SHP77 treated with DMSO at 0.1 percent for 48 hours (cell line): ENCODE measurements around the gene AMH.
"Not testable (repeated sequence)": the region's sequence is repeated elsewhere in the genome, so short reads cannot be mapped to it uniquely, and the experiment has no call there.

ENCODE experiments used
- DNase-seq: peaks from one replicate; lab custom pipeline; 2025; lab: John Stamatoyannopoulos, UW

AMH gene

DNA sequence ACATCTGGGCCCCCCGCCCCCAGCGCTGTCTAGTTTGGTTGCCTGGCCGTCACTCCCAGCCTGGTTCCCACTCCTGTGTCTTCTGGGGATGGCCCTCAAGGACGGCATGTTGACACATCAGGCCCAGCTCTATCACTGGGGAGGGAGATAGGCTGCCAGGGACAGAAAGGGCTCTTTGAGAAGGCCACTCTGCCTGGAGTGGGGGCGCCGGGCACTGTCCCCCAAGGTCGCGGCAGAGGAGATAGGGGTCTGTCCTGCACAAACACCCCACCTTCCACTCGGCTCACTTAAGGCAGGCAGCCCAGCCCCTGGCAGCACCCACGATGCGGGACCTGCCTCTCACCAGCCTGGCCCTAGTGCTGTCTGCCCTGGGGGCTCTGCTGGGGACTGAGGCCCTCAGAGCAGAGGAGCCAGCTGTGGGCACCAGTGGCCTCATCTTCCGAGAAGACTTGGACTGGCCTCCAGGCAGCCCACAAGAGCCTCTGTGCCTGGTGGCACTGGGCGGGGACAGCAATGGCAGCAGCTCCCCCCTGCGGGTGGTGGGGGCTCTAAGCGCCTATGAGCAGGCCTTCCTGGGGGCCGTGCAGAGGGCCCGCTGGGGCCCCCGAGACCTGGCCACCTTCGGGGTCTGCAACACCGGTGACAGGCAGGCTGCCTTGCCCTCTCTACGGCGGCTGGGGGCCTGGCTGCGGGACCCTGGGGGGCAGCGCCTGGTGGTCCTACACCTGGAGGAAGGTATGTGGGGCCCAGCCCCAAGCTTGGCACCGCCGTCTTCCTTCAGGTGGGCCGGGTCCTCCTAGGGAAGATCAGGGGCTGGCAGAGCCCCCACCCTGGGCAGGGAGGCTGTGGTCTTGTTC is at the start of gene AMH:
Gene AMH, plus strand, starts transcription at position 314 of the 857 bp plus-strand sequence. Its CDS starts 10 bp downstream, at position 324.
- no peak for DNase-seq

DNA sequence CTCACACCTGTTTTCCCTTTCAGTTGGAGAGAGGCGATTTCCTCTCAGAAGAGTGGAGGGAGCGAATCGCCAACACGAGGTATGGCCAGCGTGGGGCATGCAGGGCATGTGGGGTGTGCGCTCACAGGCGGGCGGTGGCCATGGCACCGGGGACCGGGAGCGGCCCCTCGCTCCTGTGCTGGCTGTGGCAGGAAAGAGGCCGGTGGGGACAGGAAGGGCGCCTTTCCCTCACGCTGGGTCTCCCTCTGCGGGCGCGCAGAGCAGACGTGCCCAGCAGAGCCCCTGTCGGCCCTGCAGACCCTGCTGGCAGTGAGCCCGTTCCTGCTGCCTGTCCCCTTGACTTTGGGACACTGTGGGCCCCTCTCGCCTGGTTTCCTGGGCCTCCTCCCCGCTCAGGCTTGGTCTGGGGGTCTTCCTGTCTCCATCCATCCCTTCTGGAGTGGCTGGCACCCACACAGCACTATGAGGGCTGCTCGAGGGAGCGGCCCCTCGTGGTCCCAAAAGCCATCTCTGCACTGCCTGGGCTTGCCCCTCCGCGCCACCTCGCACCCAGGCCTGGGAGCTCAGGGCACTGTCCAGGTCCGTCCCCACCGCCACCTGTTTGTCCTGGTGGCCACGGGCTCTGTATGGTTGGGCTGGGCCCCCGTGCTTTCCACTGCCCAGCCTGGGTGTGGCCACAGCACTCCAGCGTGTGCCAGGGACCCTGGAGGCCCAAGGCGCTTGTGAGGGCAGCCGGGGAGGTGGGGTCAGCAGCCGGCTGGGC is 49.1 kb upstream of the AMH start:
- no peak for DNase-seq

DNA sequence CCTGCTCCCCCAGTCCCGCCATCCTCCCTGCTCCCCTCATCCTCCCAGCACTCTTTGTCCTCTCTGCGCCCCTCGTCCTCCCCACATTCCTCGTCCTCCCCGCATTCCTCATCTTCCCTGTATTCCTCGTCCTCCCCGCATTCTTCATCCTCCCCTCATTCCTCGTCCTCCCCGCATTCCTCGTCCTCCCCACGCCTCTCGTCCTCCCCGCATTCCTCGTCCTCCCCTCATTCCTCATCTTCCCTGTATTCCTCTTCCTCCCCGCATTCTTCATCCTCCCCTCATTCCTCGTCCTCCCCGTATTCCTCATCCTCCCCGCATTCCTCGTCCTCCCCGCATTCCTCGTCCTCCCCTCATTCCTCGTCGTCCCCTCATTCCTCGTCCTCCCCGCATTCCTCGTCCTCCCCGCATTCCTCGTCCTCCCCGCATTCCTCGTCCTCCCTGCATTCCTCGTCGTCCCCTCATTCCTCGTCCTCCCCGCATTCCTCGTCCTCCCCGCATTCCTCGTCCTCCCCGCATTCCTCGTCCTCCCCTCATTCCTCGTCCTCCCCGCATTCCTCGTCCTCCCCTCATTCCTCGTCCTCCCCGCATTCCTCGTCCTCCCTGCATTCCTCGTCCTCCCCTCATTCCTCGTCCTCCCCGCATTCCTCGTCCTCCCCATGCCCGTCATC is 48.4 kb upstream of the AMH start:
- DNase-seq: not testable (repeated sequence)

DNA sequence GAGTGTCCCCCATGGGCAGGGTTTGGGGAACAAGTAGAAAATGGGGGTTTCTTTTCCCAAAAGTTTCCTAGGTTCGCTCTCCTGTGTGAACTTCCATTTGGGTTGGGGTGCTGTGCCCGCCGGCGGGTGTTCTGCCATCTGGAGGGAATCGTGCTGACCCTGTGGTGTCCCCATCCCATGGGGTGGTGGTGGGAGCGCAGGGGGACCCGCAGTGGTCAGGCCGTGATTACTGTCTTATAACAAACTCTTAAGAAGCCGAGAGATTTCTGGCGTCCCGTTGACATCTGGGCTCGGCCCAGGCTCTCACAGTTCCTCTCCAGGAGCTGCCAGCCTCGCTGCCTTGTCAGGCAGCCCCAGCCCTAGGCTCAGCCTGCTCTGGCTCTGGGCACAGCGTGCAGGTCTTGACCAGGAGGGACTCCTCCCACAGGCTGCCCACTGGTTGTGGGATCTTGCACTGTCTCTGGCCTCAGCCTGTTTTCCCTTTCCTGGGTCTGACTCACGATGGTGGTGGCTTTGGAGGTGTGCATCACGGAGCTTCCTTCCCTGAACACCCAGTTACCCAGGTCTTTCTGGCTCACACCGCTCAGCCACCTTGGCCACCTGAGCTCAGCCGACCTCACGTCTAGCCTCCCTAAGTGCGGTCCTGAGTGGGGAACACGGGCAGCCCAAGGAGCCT is 47.5 kb upstream of the AMH start:
- no peak for DNase-seq

DNA sequence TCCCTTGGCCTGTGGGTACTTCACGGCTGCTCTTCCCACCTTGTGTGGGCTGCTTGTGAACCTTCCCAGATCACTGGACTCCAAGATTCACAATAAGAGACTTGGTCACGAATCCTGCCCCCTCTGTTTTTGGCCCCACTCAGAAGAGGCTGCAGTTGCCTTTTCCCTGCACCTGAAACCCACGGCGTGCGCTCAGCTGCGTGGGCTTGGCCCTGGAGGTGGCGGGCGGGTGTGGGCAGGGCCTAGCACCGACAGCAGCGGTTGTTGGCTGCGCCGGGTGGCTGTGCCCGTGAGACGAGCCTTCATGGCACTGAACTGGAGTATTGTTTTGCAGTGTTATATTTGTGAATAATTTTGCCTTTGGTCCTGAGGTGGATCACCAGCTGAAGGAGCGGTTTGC is 46.8 kb upstream of the AMH start:
- no peak for DNase-seq

DNA sequence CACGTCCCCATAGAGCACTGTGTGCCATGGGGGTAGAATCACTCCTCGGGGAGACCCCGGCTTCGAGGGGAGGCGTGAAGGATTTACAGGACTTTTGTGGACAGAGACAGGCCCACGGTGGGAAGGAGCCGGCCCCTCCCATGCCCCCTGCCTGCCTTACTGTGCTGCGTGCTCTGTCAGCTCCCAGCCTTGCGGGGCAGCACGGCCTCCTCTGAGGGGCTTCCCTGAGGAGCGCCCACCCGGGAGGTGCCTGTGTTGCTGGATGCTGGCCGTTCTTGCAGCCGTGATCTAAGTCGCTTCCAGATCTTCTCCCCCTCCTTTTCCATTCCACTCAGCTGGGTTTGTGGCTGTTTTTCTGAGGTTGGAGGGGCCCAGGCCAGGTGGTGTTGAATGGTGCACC is 42.1 kb upstream of the AMH start:
- no peak for DNase-seq

DNA sequence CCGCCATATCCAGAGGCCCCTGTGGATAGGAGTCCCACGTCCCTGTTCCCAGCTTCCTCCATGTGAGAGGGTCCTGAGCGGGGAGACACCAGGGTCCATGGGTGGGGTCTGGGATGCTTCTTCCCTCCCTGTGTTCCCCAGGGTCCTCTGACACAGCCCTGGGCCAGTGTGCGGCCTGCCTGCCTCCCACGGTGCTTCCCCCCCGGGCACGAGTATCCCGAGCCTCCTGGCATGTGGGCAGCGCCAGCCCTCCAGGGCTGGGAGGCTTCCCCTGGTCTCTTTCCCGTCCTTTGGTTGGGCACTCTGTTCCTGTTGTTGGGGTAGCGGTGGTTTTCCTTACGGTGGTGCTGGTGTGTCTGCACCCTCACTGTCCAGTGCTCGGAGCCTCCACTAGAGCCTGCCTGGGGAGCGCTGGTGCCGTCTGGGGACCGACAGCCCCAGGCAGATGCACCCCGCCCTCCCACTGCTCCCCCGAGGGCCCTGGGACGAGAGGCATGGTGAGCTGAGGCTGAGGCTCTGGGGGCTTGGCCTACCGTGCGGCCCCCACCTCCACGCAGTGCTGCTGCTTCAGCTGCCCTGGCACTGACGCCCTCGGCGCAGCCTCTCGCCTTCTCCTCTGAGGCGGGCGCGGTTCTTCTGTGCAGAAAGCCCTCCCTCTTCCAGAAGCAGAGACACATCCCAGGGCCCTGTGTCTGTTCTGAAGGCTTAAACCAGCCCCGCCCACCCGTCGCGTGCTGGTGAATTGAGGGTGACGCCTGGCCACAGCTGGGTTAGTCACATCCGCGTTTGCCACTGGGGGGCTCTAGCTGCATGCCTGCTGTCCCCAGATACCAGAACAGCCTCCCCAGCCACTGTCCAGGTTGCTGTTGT is 40.9 kb upstream of the AMH start:
- DNase-seq: no peak

DNA sequence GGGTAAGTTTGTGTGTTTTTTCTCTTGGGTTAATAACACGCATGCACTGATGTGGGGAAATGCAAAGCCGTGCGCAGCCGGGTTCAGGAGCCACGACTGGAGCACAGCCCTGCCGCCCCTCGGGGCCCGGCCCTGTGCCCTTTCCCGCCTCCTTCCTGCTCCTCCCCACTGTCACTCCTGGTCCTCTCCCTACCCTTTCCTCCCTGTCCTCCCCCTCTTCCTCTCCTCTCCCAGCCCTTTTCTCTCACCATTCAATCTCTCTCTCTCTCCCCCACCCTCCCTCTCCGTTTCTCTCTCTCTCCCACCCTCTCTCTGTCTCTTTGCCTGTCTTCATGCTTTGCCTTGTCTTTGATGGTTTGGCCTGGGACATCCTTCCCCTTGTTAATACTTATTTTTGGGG is 40.1 kb upstream of the AMH start:
- DNase-seq: no peak

DNA sequence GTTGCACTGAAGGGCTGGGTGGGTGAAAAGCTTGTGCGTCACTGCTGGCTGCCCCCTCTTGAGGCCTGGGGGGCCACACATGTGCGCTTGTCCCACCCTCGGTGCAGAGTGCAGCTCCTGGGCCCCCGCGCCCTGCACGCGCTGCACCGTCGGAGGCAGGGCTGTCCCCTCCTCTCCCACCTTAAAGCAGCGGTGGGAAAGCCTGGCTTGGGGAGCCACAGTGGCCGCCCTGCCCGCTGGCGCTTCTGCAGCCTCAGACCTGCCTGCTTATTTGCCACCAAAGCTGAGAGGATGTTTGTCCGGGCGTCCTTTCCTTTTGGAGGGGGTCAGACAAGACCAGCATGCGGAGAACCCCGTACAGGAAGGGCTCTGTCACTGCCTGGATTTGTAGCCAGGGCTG is 39.7 kb upstream of the AMH start:
- no peak for DNase-seq

DNA sequence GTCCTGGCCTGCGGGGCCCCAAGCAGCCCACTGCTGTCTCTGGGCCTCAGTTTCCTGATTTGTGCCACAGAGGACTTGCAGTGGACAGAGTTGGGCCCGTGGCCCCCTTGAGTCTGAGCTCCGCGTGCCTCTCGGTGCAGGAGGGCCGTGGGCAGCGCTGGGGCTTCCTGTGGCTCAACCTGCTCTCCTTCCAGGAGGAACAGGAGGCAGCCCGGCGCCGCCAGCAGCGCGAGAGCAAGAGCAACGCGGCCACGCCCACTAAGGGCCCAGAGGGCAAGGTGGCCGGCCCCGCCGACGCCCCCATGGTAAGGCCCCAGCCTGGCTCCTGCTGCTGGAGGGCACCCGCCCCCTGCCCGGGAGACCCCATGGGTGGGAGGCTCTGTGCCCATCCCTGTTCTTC is 38.9 kb upstream of the AMH start:
- DNase-seq: no peak

DNA sequence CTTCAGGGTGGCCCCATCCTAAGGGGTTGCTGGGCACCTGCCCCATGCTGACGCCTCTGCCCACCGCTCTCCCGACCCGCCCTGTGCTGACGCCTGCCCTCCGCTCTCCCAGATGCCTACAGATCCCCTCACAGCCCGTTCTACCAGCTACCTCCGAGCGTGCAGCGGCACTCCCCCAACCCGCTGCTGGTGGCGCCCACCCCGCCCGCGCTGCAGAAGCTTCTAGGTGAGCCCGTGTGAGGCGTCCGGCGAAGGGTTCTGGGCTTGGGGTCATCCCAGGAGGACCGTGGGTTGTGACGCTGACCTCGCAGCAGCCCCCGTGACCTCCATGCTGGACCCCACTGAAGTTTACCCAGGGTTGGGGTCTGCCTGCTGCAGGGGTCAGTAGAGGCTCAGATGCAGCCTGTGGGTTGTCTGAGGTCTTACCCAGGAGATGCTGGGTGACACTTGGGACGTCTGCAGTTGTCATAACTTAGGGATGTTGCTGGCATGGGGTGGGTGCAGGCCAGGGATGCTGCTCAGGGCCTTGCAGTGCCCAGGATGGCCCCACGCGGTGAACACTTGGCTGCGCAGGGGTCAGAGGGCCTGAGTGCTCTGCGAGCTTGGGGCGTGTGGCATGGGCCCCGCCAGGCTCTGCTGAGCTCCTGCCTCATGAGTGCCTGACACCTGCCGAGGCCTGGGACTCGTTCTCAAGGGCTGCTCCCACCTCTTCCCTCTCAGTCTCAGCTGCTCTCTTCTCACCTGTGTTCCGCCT is 38.0 kb upstream of the AMH start:
- DNase-seq: no peak

DNA sequence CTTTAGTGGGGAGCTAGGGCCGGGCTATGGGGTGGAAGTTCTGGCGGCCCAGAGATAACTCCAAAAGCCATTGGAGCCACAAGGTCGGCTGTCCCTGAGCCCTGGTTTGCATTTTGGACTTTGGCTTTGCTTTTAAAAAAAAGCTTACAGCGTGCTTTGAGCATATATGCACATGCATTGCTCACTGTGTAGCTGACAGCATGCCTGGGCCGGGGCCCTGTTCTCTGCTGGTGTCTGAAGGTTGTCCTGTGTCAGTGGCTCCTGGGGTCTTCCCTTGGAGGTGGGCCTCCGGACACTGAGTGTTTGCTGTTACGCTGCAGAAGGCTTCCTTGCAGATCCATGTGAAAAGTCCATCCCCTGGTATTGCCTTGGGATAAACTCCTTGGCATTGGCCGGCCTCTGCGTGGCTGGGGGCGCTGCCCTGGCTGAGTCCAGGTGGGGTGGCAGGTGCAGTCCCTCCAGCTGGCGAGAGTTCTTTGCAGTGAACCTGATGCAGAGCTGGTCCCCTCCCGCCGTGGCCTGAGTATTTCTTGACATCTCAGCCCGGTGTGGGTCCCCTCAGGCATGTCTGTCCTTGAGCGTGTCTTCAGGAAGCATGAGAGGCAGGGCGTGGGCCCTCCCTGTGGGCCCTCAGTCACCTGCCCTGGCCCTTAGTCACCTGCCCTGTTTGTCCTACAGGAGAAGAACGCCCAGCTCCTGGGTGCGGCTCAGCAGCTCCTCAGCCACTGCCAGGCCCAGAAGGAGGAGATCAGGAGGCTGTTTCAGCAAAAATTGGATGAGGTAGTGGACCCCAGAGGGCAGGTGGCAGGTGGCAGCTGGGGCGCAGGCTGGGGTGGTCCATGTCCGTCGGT is 36.0 kb upstream of the AMH start:
- DNase-seq: no peak

DNA sequence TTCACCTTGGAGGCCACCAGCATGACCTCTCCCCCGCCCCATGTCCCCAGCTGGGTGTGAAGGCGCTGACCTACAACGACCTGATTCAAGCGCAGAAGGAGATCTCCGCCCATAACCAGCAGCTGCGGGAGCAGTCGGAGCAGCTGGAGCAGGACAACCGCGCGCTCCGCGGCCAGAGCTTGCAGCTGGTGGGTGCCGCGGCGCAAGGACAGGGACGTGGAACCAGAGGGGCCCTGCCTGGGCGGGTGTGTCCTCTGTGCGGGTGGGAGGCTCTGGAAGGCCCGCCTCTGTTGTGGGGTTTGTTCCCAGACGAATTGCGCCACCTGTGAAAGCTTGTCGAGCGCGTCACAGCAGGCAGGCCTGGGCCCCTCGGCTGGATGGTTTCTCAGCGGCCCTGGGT is 35.3 kb upstream of the AMH start:
- DNase-seq: no peak

DNA sequence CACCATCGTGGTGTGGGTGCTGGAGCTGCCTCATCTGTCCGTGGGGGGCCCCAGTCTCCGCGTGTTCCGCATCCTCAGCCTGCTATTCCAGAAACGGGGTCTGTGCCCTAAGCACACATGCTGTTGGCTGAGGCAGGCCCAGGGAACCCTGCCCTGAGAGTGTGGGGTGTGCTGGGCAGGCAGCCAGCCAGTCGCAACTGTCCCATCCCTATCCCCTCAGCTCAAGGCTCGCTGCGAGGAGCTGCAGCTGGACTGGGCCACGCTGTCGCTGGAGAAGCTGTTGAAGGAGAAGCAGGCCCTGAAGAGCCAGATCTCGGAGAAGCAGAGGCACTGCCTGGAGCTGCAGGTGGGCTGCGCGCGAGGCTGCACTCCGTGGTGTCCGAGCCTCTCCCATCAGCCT is 34.9 kb upstream of the AMH start:
- DNase-seq: no peak

DNA sequence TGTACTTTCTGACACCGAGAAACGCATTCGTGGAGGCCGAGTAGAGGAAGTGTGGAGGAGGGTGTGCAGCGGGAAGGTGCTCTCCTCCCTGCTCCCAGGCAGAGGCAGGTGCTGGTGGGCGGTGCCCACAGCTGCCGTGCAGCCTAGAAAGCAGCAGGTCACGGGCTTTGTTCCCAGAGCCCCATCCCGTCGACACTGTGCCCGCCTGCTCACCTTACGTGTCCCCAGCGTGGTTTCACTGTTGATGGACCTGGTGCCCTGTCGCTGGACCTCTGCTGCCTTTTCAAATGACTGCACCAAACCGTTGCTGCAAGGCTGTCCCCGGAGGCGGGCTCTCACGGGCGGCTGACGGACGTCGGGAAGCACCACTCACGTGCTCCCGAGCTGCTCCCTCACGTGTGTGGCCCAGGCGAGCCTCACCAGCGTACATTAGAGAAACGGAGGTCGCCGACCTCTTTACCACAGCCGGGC is 33.8 kb upstream of the AMH start:
- no peak for DNase-seq

DNA sequence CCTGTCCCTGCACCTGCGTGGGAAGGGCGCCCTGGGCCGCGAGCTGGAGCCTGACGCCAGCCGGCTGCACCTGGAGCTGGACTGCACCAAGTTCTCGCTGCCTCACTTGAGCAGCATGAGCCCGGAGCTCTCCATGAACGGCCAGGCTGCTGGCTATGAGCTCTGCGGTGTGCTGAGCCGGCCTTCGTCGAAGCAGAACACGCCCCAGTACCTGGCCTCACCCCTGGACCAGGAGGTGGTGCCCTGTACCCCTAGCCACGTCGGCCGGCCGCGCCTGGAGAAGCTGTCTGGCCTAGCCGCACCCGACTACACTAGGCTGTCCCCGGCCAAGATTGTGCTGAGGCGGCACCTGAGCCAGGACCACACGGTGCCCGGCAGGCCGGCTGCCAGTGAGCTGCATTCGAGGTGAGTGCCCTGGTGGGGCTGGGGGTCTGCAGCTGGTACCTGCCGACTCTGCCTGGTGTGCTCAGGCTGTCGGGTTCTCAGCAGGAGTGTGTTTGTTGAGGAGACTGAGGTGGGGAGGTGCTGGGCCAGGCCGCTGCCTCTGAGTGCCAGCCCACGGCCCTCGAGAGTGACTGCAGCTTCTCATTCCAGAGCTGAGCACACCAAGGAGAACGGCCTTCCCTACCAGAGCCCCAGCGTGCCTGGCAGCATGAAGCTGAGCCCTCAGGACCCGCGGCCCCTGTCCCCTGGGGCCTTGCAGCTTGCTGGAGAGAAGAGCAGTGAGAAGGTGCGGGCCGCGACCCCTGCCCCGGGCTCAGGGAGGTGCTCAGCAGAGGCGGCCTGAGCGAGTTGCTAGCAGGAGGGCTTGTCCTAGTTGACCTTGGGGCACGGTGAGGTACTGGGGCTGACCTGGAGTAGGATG is 32.5 kb upstream of the AMH start:
- no peak for DNase-seq

DNA sequence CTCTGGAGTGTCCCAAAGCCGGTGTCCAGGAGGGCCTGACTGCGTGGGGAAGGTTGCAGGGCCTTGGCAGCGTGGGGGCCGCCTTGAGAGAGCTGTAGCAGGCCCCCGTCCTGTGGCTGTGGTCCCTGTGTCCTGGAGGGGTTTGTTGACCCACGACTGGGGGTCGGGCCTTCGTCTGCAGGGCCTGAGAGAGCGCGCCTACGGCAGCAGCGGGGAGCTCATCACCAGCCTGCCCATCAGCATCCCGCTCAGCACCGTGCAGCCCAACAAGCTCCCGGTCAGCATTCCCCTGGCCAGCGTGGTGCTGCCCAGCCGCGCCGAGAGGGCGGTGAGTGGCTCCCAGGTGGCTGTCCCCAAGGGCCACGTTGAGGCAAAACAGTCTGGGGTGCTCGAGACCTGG is 31.5 kb upstream of the AMH start:
- no peak for DNase-seq

DNA sequence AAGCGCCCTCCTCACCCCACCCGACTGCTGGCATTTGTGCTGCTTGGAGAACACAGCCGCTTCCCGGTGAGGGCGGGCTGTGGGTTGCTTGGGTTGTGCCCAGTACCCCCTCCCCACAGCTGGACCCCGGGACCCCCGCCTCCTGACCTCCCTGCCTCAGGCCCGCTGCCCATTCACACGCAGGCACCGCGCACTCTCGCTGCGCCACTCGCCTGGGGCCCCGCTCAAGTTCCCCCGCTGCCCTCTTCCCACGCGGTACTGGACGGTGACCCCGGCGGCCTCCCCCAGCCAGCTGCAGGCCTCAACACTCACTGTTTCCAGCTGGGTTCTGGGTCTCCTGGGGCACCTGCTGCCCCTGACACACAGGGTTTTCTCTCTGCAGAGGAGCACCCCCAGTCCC is 29.4 kb upstream of the AMH start:
- no peak for DNase-seq
